ENCODE measurements around the gene CTTNBP2. TPM values are rescaled to one million over a fixed set of nuclear protein-coding genes. Genes with fewer than 3 reads are reported as not detected.

The CTTNBP2 gene
- total and polyA plus RNA-seq, 2 of the 4 experiments (the other 2 are of a cell fraction): 6.6 to 11.3 TPM

- Histone ChIP-seq H3K9ac (ENCODE audit: low read depth, low read length) (no peak overlapping the region), H4K91ac (ENCODE audit: insufficient read depth, low read depth, low read length) (no peak overlapping the region), H4K5ac (ENCODE audit: low read depth, low read length) (no peak overlapping the region), H3K79me1 (ENCODE audit: low read depth in 1 of 2, low read length in 2 of 2) (no peaks in the 10 kb centered on the region), H4K20me1 (ENCODE audit: insufficient read depth, low read length) (no peaks in the 10 kb centered on the region), H2BK120ac (ENCODE audit: low read depth, low read length) (no peak overlapping the region), H3K4me2 (ENCODE audit: low read depth, low read length) (no peak overlapping the region), H3K23ac (ENCODE audit: low read depth, low read length) (no peak overlapping the region), H2AK9ac (replicated peaks; ENCODE audit: low read depth, low read length, poor library complexity) (no peak overlapping the region), H2BK20ac (ENCODE audit: low read depth, low read length) (no peak overlapping the region), H3K56ac (ENCODE audit: extremely low read depth, insufficient read depth, low read length) (no peak overlapping the region), H3K36me3 (ENCODE audit: control insufficient read depth, insufficient read depth, low read length) (peaks cover 4% of the 10 kb centered on the region; the same call in 1 of the 2 replicates), H2AK5ac (ENCODE audit: low read depth, low read length) (0 out of 2 replicates have a peak overlapping the region, but pooled peaks have one; percentile 43), H2BK5ac (ENCODE audit: low read depth, low read length, poor library complexity, severe bottlenecking) (no peak overlapping the region), H3K14ac (replicated peaks; ENCODE audit: low read depth, low read length) (no peak overlapping the region), H4K8ac (ENCODE audit: low read depth in 2 of 2, low read length in 2 of 2) (0 out of 4 replicates have a peak overlapping the region, but pooled peaks of 1 of the 2 experiments have one; percentile 32), H3K27me3 (ENCODE audit: control insufficient read depth, insufficient read depth, low read length) (no peaks in the 10 kb centered on the region), H3K9me3 (ENCODE audit: control insufficient read depth, insufficient read depth, low read length) (no peaks in the 10 kb centered on the region), H3K18ac (ENCODE audit: low read depth, low read length) (no peak overlapping the region), H2BK15ac (ENCODE audit: low read depth, low read length) (no peak overlapping the region; the same call in 2 of the 3 replicates), H3K9me1 (ENCODE audit: insufficient read depth, low read length) (no peaks in the 10 kb centered on the region), H3K27ac (ENCODE audit: insufficient read depth, low read length) (no peak overlapping the region), H3K4me3 (ENCODE audit: insufficient read depth, low read depth, low read length) (no peak overlapping the region), H3K4me1 (ENCODE audit: control insufficient read depth, insufficient read depth, low read length) (no peaks in the 10 kb centered on the region; the same call in 1 of the 2 replicates), H3K4ac (ENCODE audit: low read depth, low read length) (peak overlapping the region; percentile 70; the same call in 1 of the 2 replicates), H2AFZ (replicated peaks; ENCODE audit: low read length, poor library complexity) (no peak overlapping the region)
- TF ChIP-seq CHD1 (IDR thresholded peaks at IDR 0.05; ENCODE audit: low read depth, low read length) (no peak), CEBPB (IDR thresholded peaks at IDR 0.05; ENCODE audit: low read depth, low read length) (peak; percentile 66; the same call in 1 of the 2 replicates), FOS (IDR thresholded peaks at IDR 0.05; ENCODE audit: low read depth, low read length) (no peak)
- DNase-seq (peak; percentile 62), ATAC-seq (ENCODE audit: low read depth) (peak; percentile 24; the same call in 1 of the 2 replicates)
- intact Hi-C loops (cut with micrococcal nuclease) (no loop called here), dilution Hi-C loops (cut with HindIII; ENCODE audit: low sequenced_read_pairs, unreplicated experiment) (no loop called here), in situ Hi-C loops (cut with MboI; ENCODE audit: low sequenced_read_pairs) (no loop called here)
- no TSS peak for BruUV-seq (replicated peaks)
- CTCF ChIA-PET: no interaction called here
- WGBS, 2 experiments (ENCODE audit: extremely low coverage in 2 of 2, insufficient read length in 1 of 2): no CpG with 5 or more reads among the region's 2 CpGs
- POLR2A ChIA-PET (ENCODE audit: unreplicated experiment): no interaction called here
Observed at GRCh38 chr7:117781707-117782106, 91.5 kb downstream of the CTTNBP2 start.
